GM23338 (cell line): ENCODE data around the gene LHX5. TPM values are rescaled to one million over a fixed set of nuclear protein-coding genes. Genes with fewer than 3 reads are reported as not detected.

Experiments used
- ATAC-seq: fragments of 200-7000 bp; cut with Tn5 transposase; 3 replicates; pipeline ENCODE4 v1.9.1; 2020
- DNase-seq: peaks from one replicate; pipeline ENCODE4 v3.0.0-alpha.2; 2015; ENCODE audit warnings: low spot score
- H2AFZ ChIP-seq: fragments of 200-600 bp; sonication (generic); 2 replicates; pipeline ENCODE4 v1.8.0; 2016; ENCODE audit warnings: antibody characterized with exemption, mild to moderate bottlenecking, moderate library complexity
- H3F3A ChIP-seq: fragments of 200-600 bp; sonication (generic); replicated peaks from 2 replicates; pipeline ENCODE4 v1.8.0; 2017; ENCODE audit warnings: antibody characterized with exemption, mixed run types, low read depth
- H3K27ac ChIP-seq: fragments of 200-600 bp; sonication (generic); 2 replicates; pipeline ENCODE4 v1.6.1; 2016; ENCODE audit warnings: low read depth
- H3K27me3 ChIP-seq: fragments of 200-600 bp; sonication (generic); 2 replicates; pipeline ENCODE4 v1.8.0; 2016; ENCODE audit warnings: mild to moderate bottlenecking, mixed run types, moderate library complexity; ENCODE audit not compliant: insufficient read depth
- H3K36me3 ChIP-seq: fragments of 200-600 bp; sonication (generic); 2 replicates; pipeline ENCODE4 v1.8.0; 2016; ENCODE audit warnings: mild to moderate bottlenecking; ENCODE audit not compliant: insufficient read depth
- H3K4me1 ChIP-seq: fragments of 200-600 bp; sonication (generic); 2 replicates; pipeline ENCODE4 v1.8.0; 2016; ENCODE audit warnings: mild to moderate bottlenecking, moderate library complexity; ENCODE audit not compliant: insufficient read depth
- H3K4me2 ChIP-seq: fragments of 200-600 bp; sonication (generic); 2 replicates; pipeline ENCODE4 v1.7.1; 2017; ENCODE audit warnings: mixed run types
- H3K4me3 ChIP-seq: fragments of 200-600 bp; sonication (generic); 2 replicates; pipeline ENCODE4 v1.6.1; 2016; ENCODE audit warnings: mixed run types
- H3K79me2 ChIP-seq: fragments of 200-600 bp; sonication (generic); replicated peaks from 2 replicates; pipeline ENCODE4 v1.8.0; 2017; ENCODE audit warnings: mild to moderate bottlenecking; ENCODE audit not compliant: insufficient read depth
- H3K9me2 ChIP-seq: fragments of 200-600 bp; sonication (generic); 2 replicates; pipeline ENCODE4 v1.8.0; 2017; ENCODE audit not compliant: insufficient read depth
- H4K20me1 ChIP-seq: fragments of 200-600 bp; sonication (generic); replicated peaks from 2 replicates; pipeline ENCODE4 v1.8.0; 2017; ENCODE audit warnings: mild to moderate bottlenecking; ENCODE audit not compliant: insufficient read depth
- H3K27ac Mint-ChIP-seq: 2 replicates; pipeline ENCODE4 v1.8.0; 2020; ENCODE audit warnings: inconsistent platforms, mild to moderate bottlenecking, moderate library complexity, mixed read lengths
- H3K27me3 Mint-ChIP-seq: 3 replicates; pipeline ENCODE4 v1.8.0; 2022; ENCODE audit warnings: low read depth, mild to moderate bottlenecking, moderate library complexity, mixed read lengths, inconsistent platforms; ENCODE audit not compliant: insufficient read depth, poor library complexity
- H3K36me3 Mint-ChIP-seq: 3 replicates; pipeline ENCODE4 v1.8.0; 2021; ENCODE audit warnings: low read depth, mild to moderate bottlenecking, inconsistent platforms, moderate library complexity, mixed read lengths
- H3K4me1 Mint-ChIP-seq: 3 replicates; pipeline ENCODE4 v1.8.0; 2020; ENCODE audit warnings: mild to moderate bottlenecking, inconsistent platforms, mixed read lengths
- H3K4me3 Mint-ChIP-seq: 3 replicates; pipeline ENCODE4 v1.8.0; 2021; ENCODE audit warnings: moderate library complexity, mild to moderate bottlenecking, inconsistent platforms, mixed read lengths
- H3K9me3 Mint-ChIP-seq: 3 replicates; pipeline ENCODE4 v1.8.0; 2020; ENCODE audit warnings: moderate library complexity, mild to moderate bottlenecking, inconsistent platforms, mixed read lengths
- CTCF ChIP-seq, 2 experiments: fragments of 200-600 bp in 1 of 2; sonication (generic) in 1 of 2; conservative IDR thresholded peaks; 2 replicates each; pipeline versions ENCODE4 v1.5.1 to v1.6.1; 2016 to 2017; ENCODE audit warnings: antibody characterized with exemption in 2 of 2, low read depth in 2 of 2, mild to moderate bottlenecking in 2 of 2, moderate library complexity in 1 of 2
- ETS1 ChIP-seq: IDR thresholded peaks from 2 replicates; pipeline ENCODE4 v1.6.1; 2016; ENCODE audit warnings: antibody characterized with exemption
- POLR2AphosphoS5 ChIP-seq: IDR thresholded peaks from 2 replicates; pipeline ENCODE4 v1.6.1; 2016; ENCODE audit warnings: antibody characterized with exemption, low read depth
- REST ChIP-seq: IDR thresholded peaks from one replicate; pipeline ENCODE4 v1.6.1; 2018; ENCODE audit warnings: antibody characterized with exemption; ENCODE audit not compliant: unreplicated experiment
- STAT1 ChIP-seq: IDR thresholded peaks from one replicate; pipeline ENCODE4 v1.6.1; 2016; ENCODE audit warnings: antibody characterized with exemption; ENCODE audit not compliant: unreplicated experiment
- polyA plus RNA-seq: library from polyadenylated mRNA; unstranded; fragments of >200 nt; fragmentation: Nextera tagmentation; extraction: Ambion mirVana; gene quantifications from 2 replicates; pipeline ENCODE4 v1.2.1, GENCODE V29; 2016
- total RNA-seq: library from RNA; depleted of rRNA; stranded (reverse); fragments of >200 nt; shearing (Covaris generic); gene quantifications from 2 replicates; pipeline ENCODE4 v1.2.3, GENCODE V29; 2014

Gene LHX5
- total and polyA plus RNA-seq, 2 experiments from 2014 or later = 0.18 TPM; not detected in 1

GRCh38 chr12:113425960-113426453, 45.7 kb downstream of the LHX5 start (continued):
- no peak for TF ChIP-seq ETS1

- peak overlapping the region; percentile 63 for H3K4me3 Mint-ChIP-seq
Measured at GRCh38 chr12:113424915-113425823, 46.5 kb downstream of the LHX5 start.

DNA sequence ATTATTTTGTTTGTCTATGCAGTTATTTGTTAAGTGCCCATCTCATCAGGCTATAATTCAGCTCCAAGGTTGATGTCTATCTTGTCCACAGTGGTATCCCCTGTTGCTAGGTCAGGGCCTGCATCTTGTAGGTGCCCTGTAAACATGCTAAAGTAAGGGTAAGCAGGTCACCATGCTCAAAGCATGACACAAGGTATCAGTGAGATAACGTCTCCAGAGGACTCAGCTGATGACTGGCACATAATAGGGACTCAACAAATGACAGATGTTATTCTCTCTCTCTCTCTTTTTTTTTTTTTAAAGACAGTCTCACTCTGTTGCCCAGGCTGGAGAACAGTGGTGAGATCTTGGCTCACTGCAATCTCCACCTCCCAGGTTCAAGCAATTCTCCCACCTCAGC, 47.2 kb downstream of the LHX5 start:
- 0 out of 2 replicates have a peak, but pooled peaks cover 3% of the 10 kb centered on the region for H3F3A ChIP-seq
- no peaks in the 10 kb centered on the region for H3K79me2 ChIP-seq
- H3K4me1 Mint-ChIP-seq = peaks cover 13% of the 10 kb centered on the region
- no peaks in the 10 kb centered on the region for H3K9me3 Mint-ChIP-seq
- no peaks in the 10 kb centered on the region for H4K20me1 ChIP-seq
- ATAC-seq = no peak
- no peaks in the 10 kb centered on the region for H3K9me2 ChIP-seq
- TF ChIP-seq REST (no peak), POLR2AphosphoS5 (no peak), CTCF (conservative IDR thresholded peaks at IDR 0.05; ENCODE audit: low read depth in 2 of 2) (no peak), STAT1 (no peak)
- peaks cover 27% of the 10 kb centered on the region for H3K27me3 Mint-ChIP-seq
- H3K27me3 ChIP-seq = no peaks in the 10 kb centered on the region
- 0 out of 2 replicates have a peak, but pooled peaks cover 8% of the 10 kb centered on the region for H3K4me1 ChIP-seq
- DNase-seq = no peak
- H3K36me3 Mint-ChIP-seq = no peaks in the 10 kb centered on the region
- H3K27ac Mint-ChIP-seq = no peak overlapping the region
- H3K4me2 ChIP-seq = no peak overlapping the region
- no peak overlapping the region for H3K27ac ChIP-seq
- H3K4me3 Mint-ChIP-seq = no peak overlapping the region
- no peaks in the 10 kb centered on the region for H3K36me3 ChIP-seq
- H3K4me3 ChIP-seq = no peak overlapping the region
- no peak overlapping the region for H2AFZ ChIP-seq

More at GRCh38 chr12:113424915-113425823, 46.5 kb downstream of the LHX5 start:
- Mint-ChIP-seq H3K27ac (peak overlapping the region; percentile 92), H3K27me3 (peaks cover 27% of the 10 kb centered on the region), H3K9me3 (0 out of 3 replicates have a peak, but pooled peaks cover 3% of the 10 kb centered on the region), H3K4me1 (peaks cover 13% of the 10 kb centered on the region), H3K36me3 (no peaks in the 10 kb centered on the region)
- Histone ChIP-seq H3K4me1 (0 out of 2 replicates have a peak, but pooled peaks cover 8% of the 10 kb centered on the region), H4K20me1 (no peaks in the 10 kb centered on the region), H3K79me2 (no peaks in the 10 kb centered on the region), H3K4me2 (peak overlapping the region; percentile 71), H2AFZ (no peak overlapping the region), H3K27me3 (no peaks in the 10 kb centered on the region), H3K9me2 (no peaks in the 10 kb centered on the region), H3K27ac (peak overlapping the region; percentile 84), H3K36me3 (no peaks in the 10 kb centered on the region), H3F3A (0 out of 2 replicates have a peak, but pooled peaks cover 3% of the 10 kb centered on the region), H3K4me3 (peak overlapping the region; percentile 40)
- ATAC-seq (peak; percentile 70), DNase-seq (peak; percentile 71)
- peak; percentile 86 to 97 for TF ChIP-seq CTCF (conservative IDR thresholded peaks at IDR 0.05; ENCODE audit: low read depth in 2 of 2)
- no peak for TF ChIP-seq STAT1
